K562 (cell line): Measurements from ENCODE around the gene HPD. TPM values are rescaled to one million over a fixed set of nuclear protein-coding genes. Genes with fewer than 3 reads are reported as not detected.

ENCODE experiments used
- ATF6 ChIP-seq: sonication (generic); formaldehyde crosslinking; IDR thresholded peaks from 2 replicates; pipeline ENCODE4 v1.4.0; 2020; ENCODE audit warnings: mild to moderate bottlenecking, missing genetic modification reagents
- BRCA1 ChIP-seq, 2 experiments: fragments of 450-650 bp in 1 of 2; sonication (generic) in 1 of 2; formaldehyde crosslinking in 1 of 2; IDR thresholded peaks; 2 replicates each; pipeline versions ENCODE4 v1.5.0 to v1.6.1; 2017 to 2020; ENCODE audit warnings: mild to moderate bottlenecking in 1 of 2, missing genetic modification reagents in 1 of 2
- CBX2 ChIP-seq: fragments of 200-600 bp; sonication (generic); IDR thresholded peaks from one replicate; pipeline ENCODE4 v1.6.1; 2012; ENCODE audit warnings: mild to moderate bottlenecking, low read length, inconsistent platforms; ENCODE audit not compliant: insufficient read depth, poor library complexity, severe bottlenecking
- CEBPZ ChIP-seq: fragments of 150-350 bp; IDR thresholded peaks from 2 replicates; pipeline ENCODE4 v1.6.1; 2014; ENCODE audit warnings: low read depth, mild to moderate bottlenecking, low read length, borderline replicate concordance
- KAT8 ChIP-seq: fragments of 450-650 bp; IDR thresholded peaks from 2 replicates; pipeline ENCODE4 v1.6.1; 2016; ENCODE audit warnings: low read depth, mild to moderate bottlenecking
- MEF2A ChIP-seq: IDR thresholded peaks from 2 replicates; pipeline ENCODE4 v1.6.1; 2011; ENCODE audit warnings: low read depth, mild to moderate bottlenecking, low read length, moderate library complexity; ENCODE audit not compliant: control insufficient read depth
- PYGO2 ChIP-seq: fragments of 450-650 bp; IDR thresholded peaks from 2 replicates; pipeline ENCODE4 v1.6.1; 2016; ENCODE audit warnings: mild to moderate bottlenecking, missing genetic modification characterization, moderate library complexity, missing compliant biosample characterization
- RFX5 ChIP-seq: IDR thresholded peaks from 2 replicates; pipeline ENCODE4 v1.6.1; 2011; ENCODE audit warnings: low read depth, mild to moderate bottlenecking, improper control_type of control experiment, low read length
- SIX5 ChIP-seq, 2 experiments: IDR thresholded peaks; 2 replicates each; pipeline ENCODE4 v1.6.1; 2011; ENCODE audit warnings: low read length in 2 of 2, borderline replicate concordance in 1 of 2, low read depth in 1 of 2, mild to moderate bottlenecking in 1 of 2, moderate library complexity in 1 of 2; ENCODE audit not compliant: insufficient read depth in 1 of 2
- SRSF7 ChIP-seq: fragments of 200-400 bp; formaldehyde crosslinking; optimal IDR thresholded peaks from 2 replicates; pipeline ENCODE3; 2017; ENCODE audit warnings: mild to moderate bottlenecking, low read depth, low read length
- SRSF9 ChIP-seq: fragments of 200-400 bp; formaldehyde crosslinking; IDR thresholded peaks from 2 replicates; pipeline ENCODE4 v1.6.1; 2017; ENCODE audit warnings: low read depth, low read length, borderline replicate concordance
- STAT5A ChIP-seq: IDR thresholded peaks from 2 replicates; pipeline ENCODE4 v1.6.1; 2012; ENCODE audit warnings: low read length, inconsistent platforms, borderline replicate concordance
- TARDBP ChIP-seq: fragments of 450-650 bp; IDR thresholded peaks from 2 replicates; pipeline ENCODE4 v1.6.1; 2016
- TEAD2 ChIP-seq: fragments of 450-650 bp; IDR thresholded peaks from 2 replicates; pipeline ENCODE4 v1.6.1; 2016; ENCODE audit warnings: missing genetic modification characterization, control low read depth, missing compliant biosample characterization
- THAP7 ChIP-seq: fragments of 250-450 bp; sonication (Bioruptor Pico); IDR thresholded peaks from 2 replicates; pipeline ENCODE4 v1.5.0; 2021
- TOE1 ChIP-seq, 2 experiments: fragments of 450-650 bp in 1 of 2; sonication (generic) in 1 of 2; formaldehyde crosslinking in 1 of 2; IDR thresholded peaks; 2 replicates each; pipeline versions ENCODE4 v1.7.1 to v1.8.0; 2016 to 2022; ENCODE audit warnings: borderline replicate concordance in 2 of 2, mild to moderate bottlenecking in 2 of 2, antibody characterized with exemption in 1 of 2, inconsistent platforms in 1 of 2, low read depth in 1 of 2, missing genetic modification reagents in 1 of 2, moderate library complexity in 1 of 2
- XRCC5 ChIP-seq: fragments of 200-400 bp; formaldehyde crosslinking; IDR thresholded peaks from 2 replicates; pipeline ENCODE4 v1.6.1; 2017; ENCODE audit warnings: low read depth, mild to moderate bottlenecking, low read length
- ZNF217 ChIP-seq: sonication (generic); formaldehyde crosslinking; IDR thresholded peaks from 2 replicates; pipeline ENCODE4 v1.8.0; 2022; ENCODE audit warnings: mild to moderate bottlenecking, missing genetic modification reagents
- ZNF311 ChIP-seq: fragments of 250-450 bp; sonication (Bioruptor Pico); IDR thresholded peaks from 2 replicates; pipeline ENCODE4 v1.4.0; 2020; ENCODE audit warnings: mild to moderate bottlenecking, moderate library complexity
- polyA plus RNA-seq, 8 experiments: library from polyadenylated mRNA; depleted of rRNA in 4 of 8; stranded (reverse) in 5 of 8; unstranded in 3 of 8; fragments of >200 nt; fragmentation: Nextera tagmentation in 2 of 8; fragmentation: Illumina TruSeq in 1 of 8; extraction: Ambion mirVana in 2 of 8; extraction: Trizol in 1 of 8; gene quantifications; 2 replicates each; pipeline versions ENCODE4 v1.2.1 to v1.2.3, GENCODE V29; 2011 to 2014; ENCODE audit warnings: inconsistent platforms in 1 of 8, missing spikeins in 1 of 8
- total RNA-seq, 7 experiments: library from RNA; depleted of rRNA in 6 of 7; stranded (reverse); fragments of >200 nt in 6 of 7; fragmentation: Illumina TruSeq in 2 of 7; extraction: Trizol in 2 of 7; gene quantifications; 2 replicates each; pipeline versions ENCODE4 v1.2.1 to v1.2.3, GENCODE V29; 2011 to 2021; ENCODE audit warnings: low replicate concordance in 1 of 7

The HPD gene
- total and polyA plus RNA-seq, 9 of the 15 experiments (the other 6 are each of a cell fraction or from before 2014, with no cell fraction given) = 0.06 to 0.29 (median 0.07) TPM; not detected in 4

- TF ChIP-seq TOE1 (IDR thresholded peaks at IDR 0.05; ENCODE audit: borderline replicate concordance) (0 out of 2 replicates have a peak, but pooled peaks have one; percentile 29), TOE1 (CRISPR knock-in tag; IDR thresholded peaks at IDR 0.05; ENCODE audit: borderline replicate concordance, low read depth) (no peak), SIX5 (IDR thresholded peaks at IDR 0.05; ENCODE audit: borderline replicate concordance in 1 of 2, insufficient read depth in 1 of 2, low read depth in 1 of 2, low read length in 2 of 2) (no peak), TARDBP (no peak; the same call in 1 of the 2 replicates), SRSF7 (no peak), THAP7 (CRISPR knock-in tag) (no peak), BRCA1 (IDR thresholded peaks at IDR 0.05) (no peak), BRCA1 (CRISPR knock-in tag; IDR thresholded peaks at IDR 0.05) (0 out of 2 replicates have a peak, but pooled peaks have one; percentile 41), CEBPZ (no peak), XRCC5 (no peak; the same call in 1 of the 2 replicates), SRSF9 (no peak), ZNF217 (no peak), ZNF311 (CRISPR knock-in tag) (no peak), KAT8 (no peak), ATF6 (peak; percentile 84; the same call in 1 of the 2 replicates), PYGO2 (tag) (0 out of 2 replicates have a peak, but pooled peaks have one; percentile 19), RFX5 (no peak), CBX2 (no peak), TEAD2 (tag) (no peak; the same call in 1 of the 2 replicates), MEF2A (no peak), STAT5A (no peak)
Measured at GRCh38 chr12:121812320-121812871, 46.3 kb downstream of the HPD start (continued).
